PC-3 (cell line): Measurements from ENCODE around the gene METAP1.
"Not testable (repeated sequence)": the region's sequence is repeated elsewhere in the genome, so short reads cannot be mapped to it uniquely, and the experiment has no call there.

Source experiments
- EZH2 ChIP-seq: fragments of 300-600 bp; sonication (generic); IDR thresholded peaks from one replicate; pipeline ENCODE4 v1.6.1; 2017; ENCODE audit warnings: antibody characterized with exemption, mild to moderate bottlenecking, low read length; ENCODE audit not compliant: unreplicated experiment
- EZH2phosphoT487 ChIP-seq: fragments of 300-600 bp; sonication (generic); IDR thresholded peaks from 2 replicates; pipeline ENCODE4 v1.6.1; 2018; ENCODE audit warnings: mild to moderate bottlenecking, antibody characterized with exemption, low read length, borderline replicate concordance
- TF ChIP-seq, protein P1 (sequence below): fragments of 300-600 bp; sonication (generic); conservative IDR thresholded peaks from 2 replicates; pipeline ENCODE4 v1.5.1; 2017; ENCODE audit warnings: antibody characterized with exemption, low read depth, mild to moderate bottlenecking, low read length

GRCh38 chr4:98992835-98993234 is 2.7 kb upstream of the METAP1 start:
- TF ChIP-seq, protein P1, sequence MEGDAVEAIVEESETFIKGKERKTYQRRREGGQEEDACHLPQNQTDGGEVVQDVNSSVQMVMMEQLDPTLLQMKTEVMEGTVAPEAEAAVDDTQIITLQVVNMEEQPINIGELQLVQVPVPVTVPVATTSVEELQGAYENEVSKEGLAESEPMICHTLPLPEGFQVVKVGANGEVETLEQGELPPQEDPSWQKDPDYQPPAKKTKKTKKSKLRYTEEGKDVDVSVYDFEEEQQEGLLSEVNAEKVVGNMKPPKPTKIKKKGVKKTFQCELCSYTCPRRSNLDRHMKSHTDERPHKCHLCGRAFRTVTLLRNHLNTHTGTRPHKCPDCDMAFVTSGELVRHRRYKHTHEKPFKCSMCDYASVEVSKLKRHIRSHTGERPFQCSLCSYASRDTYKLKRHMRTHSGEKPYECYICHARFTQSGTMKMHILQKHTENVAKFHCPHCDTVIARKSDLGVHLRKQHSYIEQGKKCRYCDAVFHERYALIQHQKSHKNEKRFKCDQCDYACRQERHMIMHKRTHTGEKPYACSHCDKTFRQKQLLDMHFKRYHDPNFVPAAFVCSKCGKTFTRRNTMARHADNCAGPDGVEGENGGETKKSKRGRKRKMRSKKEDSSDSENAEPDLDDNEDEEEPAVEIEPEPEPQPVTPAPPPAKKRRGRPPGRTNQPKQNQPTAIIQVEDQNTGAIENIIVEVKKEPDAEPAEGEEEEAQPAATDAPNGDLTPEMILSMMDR, result not testable (repeated sequence)
- not testable (repeated sequence) for TF ChIP-seq EZH2phosphoT487, EZH2
